ENCODE results near the gene LRRC36.
"Not testable (repeated sequence)": the region's sequence is repeated elsewhere in the genome, so short reads cannot be mapped to it uniquely, and the experiment has no call there.

Gene LRRC36

DNA sequence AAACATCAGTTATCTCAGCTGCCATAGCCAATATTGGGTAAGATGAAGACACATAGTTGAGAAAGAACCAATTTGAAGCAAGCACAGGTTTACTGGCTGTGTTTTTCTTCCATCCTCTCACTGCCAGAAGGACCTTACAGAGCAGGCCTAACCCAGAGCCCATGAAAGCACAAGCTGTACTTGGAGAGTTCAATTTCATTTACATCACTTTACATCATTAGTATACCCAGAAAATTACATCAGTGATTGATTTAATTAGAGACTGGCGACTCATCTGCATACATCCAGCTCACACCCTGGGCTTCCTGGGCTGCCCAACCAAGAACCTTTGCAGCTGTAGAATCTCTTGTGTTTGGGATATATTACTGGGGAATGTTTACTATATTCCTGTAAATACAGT lies 23.7 kb downstream of the LRRC36 start:
- no peak for TF ChIP-seq CTCF (conservative IDR thresholded peaks at IDR 0.05)
- peak overlapping the region; percentile 13; the same call in 1 of the 2 replicates for H3K27ac ChIP-seq

GRCh38 chr16:67352463-67352862 lies 25.8 kb downstream of the LRRC36 start:
- not testable (repeated sequence) for H3K27ac ChIP-seq

DNA sequence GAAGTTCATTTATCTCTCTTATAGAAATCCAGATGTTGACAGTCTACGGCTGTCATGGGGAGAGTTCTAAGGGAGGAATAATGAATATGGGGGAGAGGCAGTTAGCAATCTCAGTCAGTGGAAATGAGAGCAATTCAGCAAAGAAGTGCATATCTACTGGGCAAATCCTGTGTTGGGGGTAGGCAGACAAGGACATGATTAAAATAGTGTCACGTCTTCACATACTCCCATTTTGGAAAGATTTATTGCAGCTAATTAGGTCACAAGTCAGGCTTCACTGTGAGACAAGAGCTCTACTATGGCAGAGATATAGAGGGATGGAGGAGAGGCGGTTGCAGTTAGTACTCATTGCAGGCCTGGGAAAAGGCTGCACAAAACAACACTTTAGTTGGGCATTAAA lies 29.8 kb downstream of the LRRC36 start:
- no peak overlapping the region for H3K27ac ChIP-seq
- TF ChIP-seq CTCF (conservative IDR thresholded peaks at IDR 0.05): no peak

DNA sequence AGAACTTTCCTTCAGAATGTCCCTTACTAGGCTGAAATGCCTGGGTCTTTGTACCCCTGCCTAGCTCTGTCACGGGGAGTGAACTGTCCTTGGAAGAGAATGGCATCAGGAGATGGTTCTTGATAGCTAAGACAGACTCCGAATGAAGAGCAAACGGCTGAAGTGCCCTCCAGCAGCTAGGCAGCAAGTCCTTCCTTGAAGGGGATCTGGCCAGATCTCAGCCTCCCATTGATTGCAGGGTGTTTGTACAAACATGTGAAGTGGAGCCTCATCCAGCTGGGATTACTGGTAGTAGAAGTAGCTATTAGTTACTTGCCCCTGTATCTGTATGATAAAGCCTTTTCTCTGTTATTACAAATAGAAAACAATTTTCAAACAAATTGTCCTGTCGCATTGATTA lies 30.9 kb downstream of the LRRC36 start:
- no peak for TF ChIP-seq CTCF (conservative IDR thresholded peaks at IDR 0.05)
- H3K27ac ChIP-seq: no peak overlapping the region

DNA sequence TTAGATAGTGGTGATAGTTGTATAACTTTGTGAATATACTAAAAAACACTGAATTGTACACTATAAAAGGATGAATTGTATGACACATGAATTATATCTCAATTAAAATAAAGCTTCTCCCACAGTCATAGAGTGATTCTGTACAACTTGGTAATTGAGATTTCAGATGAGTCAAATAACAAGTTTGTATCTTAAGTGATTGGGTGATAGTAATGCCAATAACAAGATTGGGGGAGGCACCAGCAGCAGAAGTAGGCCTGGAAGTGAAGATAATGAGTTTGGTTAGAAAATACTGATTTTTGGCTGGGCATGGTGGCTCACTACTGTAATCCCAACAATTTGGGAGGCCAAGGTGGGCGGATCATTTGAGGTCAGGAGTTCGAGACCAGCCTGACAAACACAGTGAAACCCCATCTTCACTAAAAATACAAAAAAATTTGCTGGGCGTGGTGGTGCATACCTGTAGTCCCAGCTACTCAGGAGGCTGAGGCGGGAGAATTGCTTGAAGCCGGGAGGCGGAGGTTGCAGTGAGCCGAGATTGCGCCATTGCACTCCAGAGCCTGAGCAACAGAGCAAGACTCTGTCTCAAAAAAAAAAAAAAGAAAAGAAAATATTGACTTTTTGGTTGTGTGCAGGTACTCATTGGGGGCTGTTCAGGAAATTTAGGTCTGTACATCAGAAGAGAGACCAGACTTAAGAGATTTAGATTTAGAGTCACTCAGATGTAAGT lies 33.1 kb downstream of the LRRC36 start:
- not testable (repeated sequence) for H3K27ac ChIP-seq

GRCh38 chr16:67361038-67361437 lies 34.4 kb downstream of the LRRC36 start:
- H3K27ac ChIP-seq: no peak overlapping the region
- no peak for TF ChIP-seq CTCF (conservative IDR thresholded peaks at IDR 0.05)

DNA sequence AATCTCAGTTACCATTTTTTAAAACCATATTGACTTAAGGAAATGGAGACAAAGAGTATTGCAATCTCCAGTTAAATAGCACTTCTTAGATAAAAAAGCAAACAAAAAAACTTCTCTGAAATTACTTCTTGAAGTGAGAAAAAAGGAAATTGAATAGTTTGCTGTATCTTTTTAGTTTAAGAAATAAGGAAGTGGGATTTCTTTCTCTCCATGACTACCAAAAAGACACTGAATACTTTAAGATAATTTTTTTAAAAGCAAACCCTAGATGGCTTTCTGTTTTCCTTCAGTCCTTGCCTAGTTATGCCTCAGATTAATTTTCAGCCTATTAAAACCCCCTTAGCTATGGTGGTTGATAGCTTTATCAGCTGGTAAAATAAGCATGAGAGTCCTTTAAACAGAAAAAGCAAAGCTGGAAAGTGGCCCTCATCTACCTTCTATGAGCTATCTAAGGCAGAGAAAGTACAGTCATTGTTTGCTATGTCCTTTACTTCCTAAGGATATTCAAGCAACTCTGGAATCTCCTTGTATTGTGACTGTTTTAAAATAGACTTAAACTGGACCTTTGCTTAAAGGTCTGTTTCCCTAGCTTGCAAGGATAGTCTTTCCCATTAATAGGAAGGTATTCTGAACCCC lies 38.1 kb downstream of the LRRC36 start:
- H3K27ac ChIP-seq: peak overlapping the region; percentile 76
- no peak for TF ChIP-seq CTCF (conservative IDR thresholded peaks at IDR 0.05)

GRCh38 chr16:67370661-67371060 lies 44.0 kb downstream of the LRRC36 start:
- no peak for TF ChIP-seq CTCF (conservative IDR thresholded peaks at IDR 0.05)
- H3K27ac ChIP-seq: no peak overlapping the region
